GM19455 (cell line): ENCODE results near the gene FBXW12.
"Not testable (repeated sequence)": the region's sequence is repeated elsewhere in the genome, so short reads cannot be mapped to it uniquely, and the experiment has no call there.

ENCODE experiments used
- ATAC-seq: cut with Tn5 transposase; IDR thresholded peaks from one replicate; pipeline ENCODE4 v1.9.1; 2021; ENCODE audit not compliant: unreplicated experiment

The FBXW12 gene

GRCh38 chr3:48372377-48372770 lies 355 bp downstream of the FBXW12 start:
- ATAC-seq = no peak

GRCh38 chr3:48372862-48373435 lies 930 bp downstream of the FBXW12 start:
- ATAC-seq = no peak

GRCh38 chr3:48387634-48388033 lies 15.6 kb downstream of the FBXW12 start:
- no peak for ATAC-seq

DNA sequence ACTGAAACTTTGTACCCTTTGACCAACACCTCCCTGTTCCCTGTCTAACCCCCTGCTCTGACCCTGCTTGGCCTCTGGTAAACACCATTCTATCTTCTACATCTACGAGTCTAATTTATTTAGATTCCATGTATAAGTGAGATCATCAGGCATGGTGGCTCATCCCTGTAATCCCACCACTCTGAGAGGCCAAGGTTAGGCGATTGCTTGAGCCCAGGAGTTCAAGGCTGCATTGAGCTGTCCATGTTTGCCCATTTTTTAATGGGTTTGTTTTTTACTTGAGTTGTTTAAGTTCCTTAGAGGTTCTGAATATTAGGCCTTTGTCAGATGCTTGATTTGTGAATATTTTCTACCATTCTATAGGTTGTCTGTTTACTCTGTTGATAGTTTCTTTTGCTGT lies 16.9 kb downstream of the FBXW12 start:
- no peak for ATAC-seq

DNA sequence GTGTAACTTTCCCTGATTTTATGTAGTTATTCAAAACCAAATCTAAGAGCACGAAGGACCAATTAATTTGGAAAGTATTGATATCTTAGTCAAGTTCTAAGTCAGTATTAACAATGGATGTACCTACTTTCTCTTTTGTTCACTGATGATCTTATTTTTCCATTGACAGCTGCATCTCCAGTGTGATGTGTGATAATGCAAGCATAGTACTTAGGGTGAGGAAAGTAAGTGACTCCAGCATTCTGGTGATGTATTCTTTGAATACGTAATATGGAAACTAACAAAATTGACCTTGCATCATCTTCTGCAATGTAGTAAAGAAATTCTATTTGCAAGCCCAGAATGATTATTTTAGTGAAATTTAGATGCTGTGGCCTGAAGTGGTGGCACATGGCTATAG lies 22.4 kb downstream of the FBXW12 start:
- ATAC-seq = no peak

DNA sequence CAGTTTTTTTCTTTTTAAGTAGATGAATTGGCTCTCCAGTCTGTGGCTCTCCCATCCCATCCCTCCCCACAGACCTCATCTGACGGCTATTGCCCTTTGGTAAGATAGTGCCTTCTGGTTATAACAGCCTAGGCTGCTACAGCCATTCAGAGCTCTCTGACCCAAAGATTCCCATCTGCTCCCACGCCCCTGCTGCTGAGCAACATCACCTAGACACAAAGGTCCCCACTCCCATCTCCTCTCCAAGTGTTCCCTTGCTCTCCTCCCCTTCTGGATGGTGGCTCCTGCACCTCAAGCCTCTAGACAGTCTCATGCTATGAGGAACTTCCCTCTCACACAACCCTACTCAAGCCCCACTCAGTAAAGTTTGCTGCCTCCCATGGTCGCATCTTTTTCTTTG lies 23.7 kb downstream of the FBXW12 start:
- no peak for ATAC-seq

DNA sequence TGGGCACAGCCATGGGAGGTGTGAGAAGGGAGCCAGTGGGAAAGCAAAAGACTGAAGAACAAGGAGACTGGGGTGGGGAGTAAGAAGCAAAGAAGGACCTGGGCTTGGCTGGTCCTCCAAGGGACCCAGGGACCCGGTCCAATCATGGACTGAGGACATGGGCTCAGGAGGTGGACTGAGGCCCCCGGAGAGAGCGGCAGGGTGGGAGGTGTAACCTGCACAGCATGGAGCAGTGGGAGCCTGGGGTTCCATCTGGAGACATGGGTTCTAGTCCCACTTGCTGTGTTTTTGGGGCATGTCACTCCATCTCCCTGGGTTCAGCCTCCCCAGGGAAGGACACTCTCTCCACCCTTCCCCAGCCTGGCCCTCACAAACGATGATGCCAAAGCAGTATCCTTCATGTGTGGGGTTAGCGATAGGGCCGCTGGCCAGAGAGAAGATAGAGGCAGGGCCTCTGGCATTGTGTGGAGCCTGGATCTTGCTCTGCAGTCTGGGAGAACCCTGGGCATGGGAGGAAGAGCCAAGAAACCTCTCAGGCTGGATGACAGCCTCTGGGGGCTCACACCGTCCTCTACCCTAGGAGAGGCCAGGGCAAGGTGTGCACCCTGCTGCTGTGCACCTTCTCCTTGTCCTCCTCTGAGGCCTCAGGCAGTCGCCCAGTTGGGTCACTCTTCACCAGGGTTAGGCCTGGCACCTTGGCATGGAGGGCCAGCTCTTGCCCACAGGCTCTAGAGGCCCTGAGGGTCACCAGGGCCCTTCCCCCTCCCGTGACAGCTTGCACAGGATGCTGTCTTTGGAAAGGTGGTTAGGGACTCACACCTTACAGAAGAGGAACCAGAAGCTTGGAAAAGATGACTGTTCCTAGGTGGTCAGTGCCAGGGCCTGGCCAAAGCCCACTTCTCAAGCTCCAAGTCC lies 26.0 kb downstream of the FBXW12 start:
- no peak for ATAC-seq

- no peak for ATAC-seq
These were observed 26.8 kb downstream of the FBXW12 start for GRCh38 chr3:48398701-48399386.

- no peak for ATAC-seq
These were observed 27.6 kb downstream of the FBXW12 start for GRCh38 chr3:48399387-48400172.

- ATAC-seq = no peak
These were observed 28.9 kb downstream of the FBXW12 start for GRCh38 chr3:48400824-48401433.

DNA sequence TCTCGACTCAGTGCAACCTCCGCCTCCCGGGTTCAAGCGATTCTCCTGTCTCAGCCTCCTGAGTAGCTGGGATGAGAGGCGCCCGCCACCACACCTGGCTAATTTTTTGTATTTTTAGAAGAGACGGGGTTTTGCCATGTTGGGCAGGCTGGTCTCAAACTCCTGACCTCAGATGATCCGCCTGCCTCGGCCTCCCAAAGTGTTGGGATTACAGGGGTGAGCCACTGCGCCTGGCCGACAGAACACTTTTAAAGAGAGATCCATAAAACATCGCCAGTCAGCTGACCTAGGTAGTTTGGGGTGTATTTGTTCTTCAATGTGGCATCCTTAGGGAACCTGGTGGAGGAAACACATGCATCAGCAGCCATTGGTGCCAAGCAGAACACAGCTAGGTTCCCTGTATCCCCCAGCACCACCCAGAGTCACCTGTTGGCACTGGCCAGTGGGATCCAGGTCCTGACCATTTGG lies 29.4 kb downstream of the FBXW12 start:
- not testable (repeated sequence) for ATAC-seq

DNA sequence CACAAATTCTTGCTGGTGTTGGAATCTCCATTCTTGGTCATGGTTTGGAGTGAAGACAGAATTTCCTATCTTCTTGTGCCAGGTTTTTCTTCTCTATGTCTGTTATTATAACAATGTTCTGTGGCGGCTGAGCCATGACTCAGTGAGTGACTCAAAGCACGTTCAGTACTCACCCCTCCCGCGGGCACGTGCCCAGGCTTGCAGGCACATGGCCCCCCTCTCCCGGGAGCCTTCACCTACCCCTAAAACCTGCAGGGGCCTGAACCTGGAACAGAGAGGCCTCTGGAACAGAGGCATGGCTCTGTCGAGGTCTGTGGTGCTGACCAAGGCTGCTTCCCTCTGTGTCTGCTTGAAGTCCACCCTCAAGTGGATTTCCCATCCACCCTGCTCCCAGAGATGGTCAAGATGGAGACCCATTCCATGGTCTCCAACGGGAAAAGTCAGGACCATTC lies 30.3 kb downstream of the FBXW12 start:
- ATAC-seq = no peak

GRCh38 chr3:48402907-48403306 lies 30.9 kb downstream of the FBXW12 start:
- no peak for ATAC-seq

GRCh38 chr3:48403533-48404439 lies 31.8 kb downstream of the FBXW12 start:
- no peak for ATAC-seq

DNA sequence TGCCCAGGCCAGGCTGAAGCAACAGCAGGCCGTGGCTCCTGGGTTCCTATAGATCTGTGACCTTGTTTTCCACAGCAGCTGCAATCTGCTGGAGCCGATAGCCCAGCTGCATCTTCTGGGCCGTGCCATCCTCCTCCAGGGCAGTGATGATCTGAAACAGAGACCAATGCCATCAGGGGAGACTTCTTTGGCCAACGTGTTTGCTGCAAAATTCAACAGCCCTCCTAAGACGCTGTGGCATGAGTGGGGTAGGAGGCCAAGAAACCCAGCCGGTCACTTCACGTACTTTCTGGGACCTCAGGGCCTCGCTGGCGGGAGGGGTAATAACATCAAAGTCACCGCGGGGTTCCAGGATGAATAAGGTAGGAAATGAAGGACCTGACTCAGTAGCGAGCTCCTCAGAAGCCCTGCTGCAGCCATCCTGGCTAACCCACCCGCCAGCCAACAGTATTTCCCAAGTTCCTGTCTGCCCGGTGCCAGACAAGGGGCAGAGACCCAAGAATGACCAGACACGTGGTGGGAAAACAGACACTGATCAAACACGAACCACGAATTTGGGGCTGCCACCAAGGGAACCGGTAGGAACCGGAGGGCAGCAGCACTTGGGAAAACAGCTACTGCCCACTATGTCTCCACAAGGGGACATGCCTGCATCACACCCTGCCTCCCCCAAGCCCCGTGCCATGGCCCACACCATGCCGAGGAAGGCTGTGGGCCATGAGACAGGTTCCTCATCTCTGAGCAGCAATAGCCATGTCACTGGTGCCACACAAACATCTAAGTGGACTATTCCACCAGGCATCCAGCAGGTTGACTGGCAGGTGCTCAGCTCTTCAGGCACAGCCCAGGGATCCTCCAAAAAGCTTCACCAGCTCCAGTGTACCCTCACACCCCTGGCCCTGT lies 32.7 kb downstream of the FBXW12 start:
- no peak for ATAC-seq

DNA sequence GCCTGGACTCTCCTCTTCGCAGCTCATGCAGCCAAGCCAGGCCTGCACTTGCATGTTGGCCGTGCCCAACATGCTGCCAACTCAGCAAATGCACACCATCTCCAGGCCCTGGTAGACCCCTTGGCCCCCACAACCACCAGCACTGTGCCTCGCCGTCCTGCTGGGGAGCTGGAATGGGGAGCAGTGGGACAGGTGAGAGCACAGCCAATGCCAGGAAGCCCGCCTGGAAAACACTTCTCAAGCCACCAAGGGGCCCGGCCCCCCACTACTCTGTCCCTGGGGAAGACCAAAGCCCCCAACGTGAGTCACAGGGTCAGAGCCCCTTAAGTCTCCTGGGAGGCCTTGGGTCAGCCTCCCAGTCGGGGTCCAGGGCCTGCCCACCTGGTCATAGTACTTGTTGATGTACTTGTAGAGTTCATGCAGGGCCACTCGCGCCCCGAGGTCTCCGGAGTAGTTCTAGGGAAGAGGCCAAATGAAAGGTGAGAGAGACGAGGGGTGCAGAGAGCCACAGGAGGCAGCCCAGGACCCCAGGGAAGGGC lies 33.4 kb downstream of the FBXW12 start:
- ATAC-seq = no peak

- ATAC-seq = no peak
These were observed 34.0 kb downstream of the FBXW12 start for GRCh38 chr3:48405971-48406370.
